CD4-positive, alpha-beta T cell treated with Interleukin-12 subunit alpha and Interleukin-12 subunit beta, for 1 hour (primary cell): Measurements from ENCODE around the gene RNU6-8.

Experiments used
- DNase-seq: peaks from one replicate; pipeline ENCODE4 v3.0.0-alpha.2; 2020

RNU6-8 gene

GRCh38 chr14:32202998-32203882 lies at the start of gene RNU6-8:
Gene RNU6-8 (minus strand): TSS chr14:32203269.
- peak; percentile 89 for DNase-seq

GRCh38 chr14:32252030-32252670 lies 49.1 kb upstream of the RNU6-8 start:
- peak; percentile 75 for DNase-seq

DNA sequence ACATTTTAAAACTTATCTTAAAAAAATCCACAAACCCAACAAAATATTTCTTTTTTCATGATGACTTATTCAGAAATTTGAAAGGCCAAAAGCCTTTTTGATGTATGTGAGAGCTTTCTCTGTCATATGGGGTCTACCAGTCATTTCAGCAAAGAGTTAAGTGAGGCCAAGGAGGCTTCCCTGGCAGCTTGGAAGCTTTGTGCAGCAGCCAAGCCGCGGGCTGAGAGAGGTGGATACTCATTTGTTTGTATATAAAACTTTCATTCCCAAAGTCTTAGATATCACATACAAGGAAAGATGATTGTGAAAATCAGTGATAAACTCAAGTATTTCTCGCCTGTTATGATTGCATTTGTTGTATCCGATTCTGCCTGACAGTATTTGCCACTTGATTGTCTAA lies 48.5 kb upstream of the RNU6-8 start:
- DNase-seq: no peak

GRCh38 chr14:32250681-32251080 lies 47.6 kb upstream of the RNU6-8 start:
- no peak for DNase-seq

DNA sequence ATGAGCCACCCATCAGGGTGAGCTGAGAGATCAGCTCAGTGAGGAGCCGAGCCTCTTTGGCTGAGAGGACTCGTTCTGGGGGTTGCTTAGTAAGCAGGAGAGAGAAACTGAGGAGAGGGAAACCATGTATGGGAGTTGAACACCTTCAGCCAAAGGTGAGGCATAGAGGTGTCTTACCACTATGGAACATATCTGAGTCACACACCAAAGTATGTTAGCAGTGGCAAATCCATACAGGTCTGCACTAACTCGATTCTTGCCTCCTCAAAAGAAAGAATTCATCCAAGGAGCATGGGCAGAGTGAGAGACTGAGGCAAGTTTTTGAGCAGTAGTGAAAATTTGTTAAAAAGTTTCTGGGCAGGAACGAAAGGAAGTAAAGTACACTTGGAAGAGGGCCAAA lies 46.7 kb upstream of the RNU6-8 start:
- DNase-seq: no peak

GRCh38 chr14:32249371-32249770 lies 46.3 kb upstream of the RNU6-8 start:
- no peak for DNase-seq

GRCh38 chr14:32246751-32247150 lies 43.7 kb upstream of the RNU6-8 start:
- DNase-seq: no peak

GRCh38 chr14:32244404-32244803 lies 41.3 kb upstream of the RNU6-8 start:
- DNase-seq: no peak

DNA sequence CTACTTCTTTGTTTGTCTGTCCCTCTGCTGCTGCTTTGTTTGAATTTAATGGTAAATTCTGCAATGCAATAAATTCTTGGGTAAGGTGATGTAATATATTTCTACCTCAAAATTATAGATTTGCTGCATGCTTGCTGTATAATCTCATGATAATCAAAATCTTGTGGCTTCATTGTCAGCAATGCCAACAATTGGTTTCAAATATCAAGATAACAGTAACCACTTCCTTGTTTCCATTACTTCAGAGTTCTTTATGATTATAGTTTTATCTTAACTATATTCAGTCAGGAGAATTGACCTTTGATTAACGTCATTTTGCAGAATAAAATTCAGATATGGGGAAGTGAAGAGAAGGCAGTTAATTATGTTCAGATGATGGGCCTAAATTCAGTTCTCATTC lies 30.2 kb upstream of the RNU6-8 start:
- no peak for DNase-seq

- no peak for DNase-seq
These were observed 29.4 kb upstream of the RNU6-8 start for GRCh38 chr14:32232481-32232880.

- no peak for DNase-seq
These were observed 27.7 kb upstream of the RNU6-8 start for GRCh38 chr14:32230695-32231280.

DNA sequence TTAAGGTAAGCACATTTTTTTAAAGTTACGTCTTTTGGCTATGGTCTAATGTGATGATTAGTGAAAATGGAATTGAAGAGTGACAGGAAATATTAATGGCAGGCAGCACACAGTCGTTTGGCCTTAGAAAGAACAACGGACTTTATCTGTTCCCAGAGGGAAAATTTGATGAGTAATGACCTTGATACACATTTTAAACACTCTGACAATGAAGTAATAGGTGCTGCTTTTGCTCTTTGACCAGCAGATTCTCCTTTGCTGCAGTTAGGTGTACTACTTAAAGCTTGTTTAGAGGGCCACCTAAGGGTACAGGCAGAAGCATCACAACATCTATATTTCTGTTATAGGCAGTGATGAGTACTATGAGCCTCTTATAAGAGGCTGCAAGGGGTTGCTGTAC lies 27.1 kb upstream of the RNU6-8 start:
- DNase-seq: no peak

GRCh38 chr14:32226056-32226455 lies 23.0 kb upstream of the RNU6-8 start:
- no peak for DNase-seq

DNA sequence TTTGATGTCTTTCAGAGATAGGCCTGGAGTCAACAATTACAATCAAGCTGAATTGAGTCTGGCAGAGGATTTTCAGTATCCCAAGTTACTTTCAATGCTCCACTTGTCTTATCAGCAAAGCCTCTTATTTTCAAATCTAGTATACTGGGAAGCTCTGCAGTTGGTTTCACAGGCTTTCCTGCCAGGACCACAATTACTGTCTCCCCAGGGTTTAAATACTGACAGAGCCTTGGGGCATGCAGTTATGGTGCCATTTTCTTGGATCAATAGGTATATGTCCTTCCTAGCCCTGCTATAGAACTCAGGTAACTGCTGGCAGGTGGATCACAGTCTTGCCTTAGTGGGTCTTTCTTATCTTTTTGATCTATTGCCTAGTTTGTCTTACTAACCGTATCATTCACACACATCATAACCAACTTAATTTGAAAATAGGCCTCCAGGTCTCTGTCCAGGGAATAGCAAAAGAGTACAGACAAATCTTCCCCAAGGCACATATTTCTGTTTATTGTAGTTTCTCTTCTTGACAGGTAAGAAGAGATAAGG lies 22.4 kb upstream of the RNU6-8 start:
- no peak for DNase-seq

- no peak for DNase-seq
These were observed 21.8 kb upstream of the RNU6-8 start for GRCh38 chr14:32224737-32225377.

DNA sequence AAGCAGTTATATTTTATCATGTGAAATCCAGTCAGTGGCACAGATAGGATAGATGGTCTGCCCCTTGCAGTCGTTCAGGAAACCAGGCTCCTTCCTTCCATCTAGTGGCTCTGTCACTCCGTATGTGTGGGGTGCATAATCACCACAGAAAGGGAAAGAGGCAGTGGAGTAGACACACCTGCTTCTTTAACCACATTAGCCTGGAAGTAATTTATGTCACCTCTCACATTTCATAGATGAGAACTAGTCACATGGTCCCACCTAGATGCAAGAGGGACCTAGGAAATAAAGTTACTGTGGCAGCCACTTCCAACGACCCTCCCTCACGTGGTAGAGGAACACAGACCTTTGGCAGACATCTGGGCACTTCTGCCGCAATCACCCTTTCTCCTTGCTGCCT lies 14.2 kb upstream of the RNU6-8 start:
- DNase-seq: no peak

DNA sequence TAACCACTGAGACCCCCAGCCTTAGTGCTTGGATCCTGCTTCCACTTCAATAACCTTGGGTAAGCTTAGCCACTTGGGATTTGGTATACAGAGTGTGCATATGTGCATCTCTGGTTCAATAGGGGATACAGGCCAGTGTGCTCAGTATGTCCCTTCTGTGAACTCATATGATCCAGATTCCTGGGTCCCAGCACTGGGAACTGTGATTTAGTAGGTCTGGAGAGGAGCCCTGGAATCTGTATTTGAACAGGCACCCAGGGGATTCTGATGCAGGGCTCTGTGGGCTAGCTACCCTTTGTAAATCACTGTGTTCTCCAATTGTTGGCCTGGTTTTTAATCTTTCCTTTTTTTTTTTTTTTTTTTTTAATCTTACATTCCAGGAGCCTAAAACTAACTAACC lies 9.8 kb upstream of the RNU6-8 start:
- DNase-seq: no peak

DNA sequence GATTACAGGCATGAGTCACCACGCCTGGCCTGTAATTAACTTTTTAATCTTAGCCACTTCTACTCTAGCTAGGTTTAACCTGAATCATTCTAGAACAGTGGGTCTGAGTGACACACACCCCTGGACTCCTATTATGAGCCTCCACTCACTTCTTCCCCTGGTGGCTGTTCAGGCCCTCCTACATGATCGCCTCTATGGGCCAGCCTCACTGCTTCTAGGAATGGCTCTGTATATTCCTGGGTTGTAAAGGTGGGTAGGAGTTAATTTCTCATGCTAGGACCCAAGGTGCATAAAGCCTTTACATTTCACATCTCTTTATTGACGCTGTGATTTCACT lies 8.0 kb upstream of the RNU6-8 start:
- DNase-seq: no peak

DNA sequence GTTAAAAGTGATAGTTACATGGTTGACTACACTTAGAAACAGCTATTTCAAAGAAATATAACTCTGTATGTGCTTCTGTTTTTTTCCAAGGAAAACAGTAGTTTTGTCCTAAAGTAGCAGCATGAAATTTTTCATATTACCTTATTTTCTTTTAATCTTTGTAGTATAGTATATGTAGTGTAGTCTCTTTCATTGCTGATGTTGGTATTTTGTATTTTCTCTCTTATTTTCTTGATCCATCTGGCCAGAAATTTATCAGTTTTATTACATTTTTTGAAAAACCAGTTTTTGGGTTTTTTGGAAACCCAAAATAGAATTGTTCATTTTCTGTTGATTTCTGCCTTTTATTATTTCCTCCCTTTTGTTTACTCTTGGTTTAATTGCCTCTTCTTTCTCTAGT lies 6.4 kb upstream of the RNU6-8 start:
- no peak for DNase-seq

DNA sequence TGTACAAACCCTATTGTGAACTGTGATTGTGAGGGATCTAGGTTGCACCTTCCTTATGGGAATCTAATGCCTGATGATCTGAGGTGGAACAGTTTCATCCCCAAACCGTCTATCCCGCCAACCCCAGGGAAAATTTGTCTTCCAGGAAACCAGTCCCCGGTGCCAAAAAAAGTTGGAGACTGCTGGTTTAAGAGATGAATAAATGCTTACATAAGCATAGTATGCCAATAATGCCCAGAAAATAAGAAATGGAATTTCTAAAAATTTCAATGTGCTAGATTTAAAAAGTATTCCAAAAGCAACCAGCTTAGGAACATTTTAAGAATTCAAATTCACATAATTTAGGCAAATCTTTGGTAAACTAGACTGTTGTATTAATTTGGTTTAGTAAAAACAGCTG lies 5.4 kb upstream of the RNU6-8 start:
- no peak for DNase-seq

- DNase-seq: no peak
These were observed 3.5 kb upstream of the RNU6-8 start for GRCh38 chr14:32206552-32206951.

GRCh38 chr14:32205984-32206383 lies 2.9 kb upstream of the RNU6-8 start:
- DNase-seq: peak; percentile 8

GRCh38 chr14:32205554-32205953 lies 2.5 kb upstream of the RNU6-8 start:
- no peak for DNase-seq
